MCF 10A (cell line): ENCODE data around the gene USP40. TPM values are rescaled to one million over a fixed set of nuclear protein-coding genes. Genes with fewer than 3 reads are reported as not detected.

ENCODE experiments used
- BruUV-seq: library from RNA; stranded (reverse); fragments of 400-500 nt; replicated peaks from 2 replicates; lab custom pipeline; 2021; lab: Mats Ljungman, UMichigan
- CTCF ChIA-PET: fragments of 300-600 bp; sonication (Branson Sonifier 250); formaldehyde crosslinking; extraction: SDS; loops from one replicate; lab custom pipeline; 2021; ENCODE audit warnings: antibody characterized with exemption, inconsistent platforms; lab: Yijun Ruan, JAX
- POLR2A ChIA-PET: fragments of 300-600, 350-650 bp; sonication (Branson Sonifier 250); formaldehyde crosslinking; extraction: SDS; loops from one replicate; lab custom pipeline; 2020; ENCODE audit warnings: antibody characterized with exemption, inconsistent platforms; lab: Yijun Ruan, JAX
- DNase-seq: peaks from one replicate; pipeline ENCODE4 v3.0.0-alpha.2; 2018; ENCODE audit not compliant: unreplicated experiment
- H3K27ac Mint-ChIP-seq: one replicate; pipeline ENCODE4 v1.8.0; 2022; ENCODE audit warnings: mild to moderate bottlenecking, low read depth, mixed read lengths; ENCODE audit not compliant: unreplicated experiment
- H3K27me3 Mint-ChIP-seq: one replicate; pipeline ENCODE4 v1.8.0; 2022; ENCODE audit warnings: mixed read lengths; ENCODE audit not compliant: insufficient read depth, unreplicated experiment
- H3K36me3 Mint-ChIP-seq: one replicate; pipeline ENCODE4 v1.8.0; 2022; ENCODE audit warnings: mild to moderate bottlenecking, moderate library complexity, mixed read lengths; ENCODE audit not compliant: insufficient read depth, unreplicated experiment
- H3K4me1 Mint-ChIP-seq: one replicate; pipeline ENCODE4 v1.8.0; 2022; ENCODE audit warnings: mixed read lengths; ENCODE audit not compliant: insufficient read depth, unreplicated experiment
- H3K4me3 Mint-ChIP-seq: one replicate; pipeline ENCODE4 v1.8.0; 2022; ENCODE audit warnings: mild to moderate bottlenecking, moderate library complexity, mixed read lengths; ENCODE audit not compliant: unreplicated experiment
- H3K9me3 Mint-ChIP-seq: one replicate; pipeline ENCODE4 v1.8.0; 2022; ENCODE audit warnings: mixed read lengths; ENCODE audit not compliant: unreplicated experiment
- intact Hi-C: fragments of 100-400 bp; cut with micrococcal nuclease; formaldehyde crosslinking; loops from 2 replicates; pipeline ENCODE4 v1.14.1; 2022
- total RNA-seq: library from RNA; stranded (reverse); gene quantifications from 2 replicates; pipeline ENCODE4 v1.2.3, GENCODE V29; 2022
- TF ChIP-seq, protein P1 (sequence below): fragments of 200-600 bp; IDR thresholded peaks from one replicate; pipeline ENCODE4 v1.8.0; 2022; ENCODE audit warnings: antibody characterized with exemption, mild to moderate bottlenecking; ENCODE audit not compliant: unreplicated experiment

Gene USP40
- total RNA-seq, 1 experiment from 2014 or later: 56.3 TPM

DNA sequence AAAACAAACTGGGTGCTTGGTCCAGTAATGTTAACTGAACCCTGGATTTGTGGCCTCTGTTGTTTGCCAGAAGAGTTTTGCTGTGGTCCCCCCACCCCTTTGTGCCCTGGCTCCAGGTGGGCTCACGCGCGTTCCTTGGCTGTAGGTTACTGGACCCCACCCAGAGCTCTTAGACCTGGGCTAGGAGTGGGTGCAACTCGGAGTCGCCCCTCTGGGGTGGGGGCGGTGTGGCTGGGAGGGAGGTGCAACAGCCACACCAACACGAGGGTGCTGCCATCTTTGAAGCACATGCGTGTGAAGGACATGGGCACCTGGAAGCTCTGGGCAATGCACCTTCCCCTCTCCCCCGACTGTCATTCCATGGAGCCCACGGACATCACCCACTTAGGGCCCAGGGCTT, 92.7 kb downstream of the USP40 start:
- peaks cover 32% of the 10 kb centered on the region for H3K36me3 Mint-ChIP-seq
- CTCF ChIA-PET: interaction anchor here (0.7 kb wide), 2 partner anchors 22 to 237 kb away, joined by 3 to 4 read pairs; no protein-coding TSS in a partner anchor
- DNase-seq: no peak
- no TSS peak for BruUV-seq
- no peaks in the 10 kb centered on the region for H3K27me3 Mint-ChIP-seq
- POLR2A ChIA-PET: no interaction called here
- intact Hi-C loops: no loop called here
- no peaks in the 10 kb centered on the region for H3K4me1 Mint-ChIP-seq
- H3K4me3 Mint-ChIP-seq: no peak overlapping the region
- TF ChIP-seq, protein P1, sequence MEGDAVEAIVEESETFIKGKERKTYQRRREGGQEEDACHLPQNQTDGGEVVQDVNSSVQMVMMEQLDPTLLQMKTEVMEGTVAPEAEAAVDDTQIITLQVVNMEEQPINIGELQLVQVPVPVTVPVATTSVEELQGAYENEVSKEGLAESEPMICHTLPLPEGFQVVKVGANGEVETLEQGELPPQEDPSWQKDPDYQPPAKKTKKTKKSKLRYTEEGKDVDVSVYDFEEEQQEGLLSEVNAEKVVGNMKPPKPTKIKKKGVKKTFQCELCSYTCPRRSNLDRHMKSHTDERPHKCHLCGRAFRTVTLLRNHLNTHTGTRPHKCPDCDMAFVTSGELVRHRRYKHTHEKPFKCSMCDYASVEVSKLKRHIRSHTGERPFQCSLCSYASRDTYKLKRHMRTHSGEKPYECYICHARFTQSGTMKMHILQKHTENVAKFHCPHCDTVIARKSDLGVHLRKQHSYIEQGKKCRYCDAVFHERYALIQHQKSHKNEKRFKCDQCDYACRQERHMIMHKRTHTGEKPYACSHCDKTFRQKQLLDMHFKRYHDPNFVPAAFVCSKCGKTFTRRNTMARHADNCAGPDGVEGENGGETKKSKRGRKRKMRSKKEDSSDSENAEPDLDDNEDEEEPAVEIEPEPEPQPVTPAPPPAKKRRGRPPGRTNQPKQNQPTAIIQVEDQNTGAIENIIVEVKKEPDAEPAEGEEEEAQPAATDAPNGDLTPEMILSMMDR: no peak
- no peak overlapping the region for H3K27ac Mint-ChIP-seq
- no peaks in the 10 kb centered on the region for H3K9me3 Mint-ChIP-seq

DNA sequence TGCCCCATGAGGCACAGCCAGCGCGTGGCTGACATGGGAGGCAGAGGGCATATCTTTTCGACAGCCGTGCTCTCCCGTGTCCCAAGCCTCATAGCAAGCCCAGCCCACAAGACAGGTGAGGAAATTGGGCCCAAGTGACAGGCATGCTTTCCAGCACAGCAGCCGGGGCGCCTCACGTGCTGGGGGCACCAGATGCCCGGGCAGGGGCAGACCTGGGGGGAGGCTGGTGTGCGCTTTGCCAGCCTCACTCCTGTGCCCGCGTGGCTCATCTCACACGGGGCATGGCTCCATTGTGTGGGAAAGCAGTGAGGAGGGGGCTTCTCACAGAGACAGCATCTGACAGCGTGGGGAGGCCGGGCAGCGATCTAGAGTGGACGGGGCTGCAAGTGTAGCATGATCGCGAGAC, 93.2 kb downstream of the USP40 start:
- Mint-ChIP-seq H3K27ac (no peak overlapping the region), H3K9me3 (no peaks in the 10 kb centered on the region), H3K4me1 (no peaks in the 10 kb centered on the region), H3K4me3 (no peak overlapping the region), H3K36me3 (peaks cover 34% of the 10 kb centered on the region), H3K27me3 (no peaks in the 10 kb centered on the region)
- ChIA-PET CTCF (interaction anchor here (0.7 kb wide), 1 partner anchor 22 kb away, joined by 4 read pairs; no protein-coding TSS in a partner anchor), POLR2A (no interaction called here)
- no peak for DNase-seq
- BruUV-seq: no TSS peak
- intact Hi-C loops: no loop called here
- TF ChIP-seq, protein P1: no peak

DNA sequence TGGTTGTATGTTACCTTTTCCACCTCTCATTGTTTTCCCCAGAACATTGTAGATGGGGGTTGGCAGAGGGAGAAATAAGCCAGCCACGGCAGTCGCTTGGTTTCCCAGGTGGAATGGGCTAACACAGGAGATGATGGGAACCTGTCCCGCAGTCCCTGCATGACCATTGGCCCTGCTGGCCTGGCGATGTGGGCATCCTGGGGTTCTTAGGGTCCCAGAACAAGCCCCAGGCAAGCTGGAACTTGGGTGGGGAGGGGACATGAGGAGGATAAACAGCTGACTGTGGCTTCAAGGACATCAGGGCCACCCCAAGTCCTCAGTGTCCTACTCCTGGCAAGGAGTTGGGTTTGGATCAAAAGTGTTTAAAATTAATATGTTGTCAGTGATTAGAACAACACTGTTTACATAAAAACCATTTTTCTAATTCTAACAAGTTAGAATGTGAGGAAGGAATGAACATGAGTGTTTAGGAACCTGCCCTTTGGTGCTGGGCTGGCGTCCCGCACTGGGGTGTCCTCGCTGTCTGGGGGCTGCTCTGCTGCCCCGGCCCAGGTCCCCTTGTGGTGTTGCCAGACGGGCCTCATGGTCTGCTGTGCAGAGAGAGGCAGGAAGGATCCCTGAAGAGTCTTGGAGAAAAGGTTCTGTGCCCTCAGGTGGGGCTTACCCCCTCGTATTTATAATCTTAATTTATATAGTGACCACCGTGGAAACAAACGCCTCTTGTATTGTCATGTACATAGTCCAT, 95.1 kb downstream of the USP40 start:
- intact Hi-C loops: no loop called here
- CTCF ChIA-PET: interaction anchor here (1.0 kb wide), 1 partner anchor 18 kb away, joined by 3 read pairs; no protein-coding TSS in a partner anchor
- Mint-ChIP-seq H3K36me3 (peaks cover 30% of the 10 kb centered on the region), H3K9me3 (no peaks in the 10 kb centered on the region), H3K4me1 (no peaks in the 10 kb centered on the region), H3K27ac (no peak overlapping the region), H3K27me3 (no peaks in the 10 kb centered on the region), H3K4me3 (no peak overlapping the region)
- DNase-seq: no peak
- BruUV-seq: TSS peak; percentile 40
- POLR2A ChIA-PET: interaction anchor here (0.7 kb wide), 1 partner anchor 159 kb away, joined by 3 read pairs; no protein-coding TSS in a partner anchor
- TF ChIP-seq, protein P1: no peak

DNA sequence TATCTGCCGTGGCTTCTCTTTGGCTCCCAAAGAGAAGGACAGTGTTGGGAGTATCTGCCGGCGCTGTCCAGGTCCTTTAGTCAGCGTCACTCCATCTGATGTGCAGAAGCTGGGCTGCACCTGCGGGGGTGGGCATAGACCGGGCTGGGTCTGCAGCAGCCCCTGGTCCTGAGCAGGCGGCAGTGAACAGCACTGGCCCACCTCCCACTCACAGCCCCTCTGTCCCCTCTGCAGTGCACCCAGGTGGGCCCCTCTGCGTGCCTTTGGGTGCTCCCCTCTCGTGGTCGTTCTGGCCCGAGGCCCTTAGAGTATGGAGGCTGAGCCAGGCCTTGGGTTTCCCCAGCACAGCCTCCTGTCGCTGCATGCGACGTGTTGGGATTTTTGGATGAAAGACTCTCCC, 95.7 kb downstream of the USP40 start:
- ChIA-PET CTCF (interaction anchor here (1.0 kb wide), 1 partner anchor 18 kb away, joined by 3 read pairs; no protein-coding TSS in a partner anchor), POLR2A (interaction anchor here (0.7 kb wide), 1 partner anchor 159 kb away, joined by 3 read pairs; no protein-coding TSS in a partner anchor)
- H3K36me3 Mint-ChIP-seq: peaks cover 28% of the 10 kb centered on the region
- no peaks in the 10 kb centered on the region for H3K4me1 Mint-ChIP-seq
- intact Hi-C loops: no loop called here
- H3K27me3 Mint-ChIP-seq: no peaks in the 10 kb centered on the region
- no peak overlapping the region for H3K4me3 Mint-ChIP-seq
- H3K27ac Mint-ChIP-seq: no peak overlapping the region
- no peaks in the 10 kb centered on the region for H3K9me3 Mint-ChIP-seq
- DNase-seq: no peak
- BruUV-seq: no TSS peak
- TF ChIP-seq, protein P1: no peak
